Measurements from ENCODE around the gene C17orf50. TPM values are rescaled to one million over a fixed set of nuclear protein-coding genes. Genes with fewer than 3 reads are reported as not detected.

The C17orf50 gene
- total and polyA plus RNA-seq, 2 of the 13 experiments (the other 11 are each of a cell fraction or from before 2014, with no cell fraction given) = not detected

DNA sequence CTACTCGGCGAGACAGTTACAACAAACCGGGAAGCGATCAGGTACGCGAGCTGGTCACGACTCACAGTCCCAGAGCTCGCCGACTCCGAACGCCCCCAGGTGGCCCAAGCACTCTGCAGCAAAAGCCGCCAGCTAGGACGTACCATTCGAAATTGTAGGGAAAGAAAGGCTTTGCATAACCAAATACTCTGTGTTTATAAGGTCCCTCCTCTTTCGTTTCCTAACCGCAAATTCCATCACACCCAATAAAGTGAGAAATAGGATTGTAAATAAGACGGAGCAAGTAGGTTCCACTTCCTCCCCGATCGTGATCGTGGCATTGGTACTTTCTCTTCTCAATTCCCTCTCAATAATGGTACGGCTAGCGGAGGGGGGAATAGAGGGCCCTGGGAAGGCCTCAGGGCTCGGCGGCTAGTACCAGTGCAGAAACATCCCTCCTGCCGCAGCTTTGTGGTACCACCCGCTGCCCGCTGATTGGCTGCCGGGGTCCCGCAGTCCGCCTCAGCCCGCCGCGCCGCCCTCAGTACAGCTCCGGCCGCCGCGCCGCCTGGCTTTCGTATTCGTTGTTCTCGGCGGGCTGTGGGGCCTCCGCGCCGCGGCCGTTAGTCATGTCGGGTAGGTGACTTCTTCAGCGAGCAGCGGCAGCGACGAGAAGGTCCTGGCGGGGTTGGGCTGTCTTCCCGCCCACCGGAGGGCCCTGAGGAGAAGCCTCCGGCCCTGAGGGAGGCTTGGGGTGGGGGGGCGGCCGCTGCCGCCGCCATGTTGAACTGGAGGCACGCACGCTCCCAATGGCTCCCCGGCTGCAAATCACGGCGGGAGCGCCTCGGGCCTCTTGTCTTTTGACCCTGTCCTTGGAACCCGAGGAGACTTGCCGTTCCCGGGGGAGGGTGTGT is 48.5 kb downstream of the C17orf50 start, which contains the start of gene TAF15 (continued):
- 0 out of 2 replicates have a peak, but pooled peaks have one; percentile 40 for TF ChIP-seq ZNF33A (CRISPR knock-in tag; IDR thresholded peaks at IDR 0.05; ENCODE audit: borderline replicate concordance)
- peak; percentile 96 for TF ChIP-seq ZNF547 (CRISPR knock-in tag; IDR thresholded peaks at IDR 0.05)
- peak; percentile 29; the same call in 1 of the 2 replicates for TF ChIP-seq ZNF574 (CRISPR knock-in tag; IDR thresholded peaks at IDR 0.05)
- TF ChIP-seq THAP8 (CRISPR knock-in tag; IDR thresholded peaks at IDR 0.05; ENCODE audit: borderline replicate concordance) = peak; percentile 81; the same call in 1 of the 2 replicates
- peak; percentile 99 for TF ChIP-seq ZFX (CRISPR knock-in tag; IDR thresholded peaks at IDR 0.05; ENCODE audit: low read depth)
- peak; percentile 62; the same call in 1 of the 2 replicates for TF ChIP-seq ZNF235 (CRISPR knock-in tag; IDR thresholded peaks at IDR 0.05; ENCODE audit: borderline replicate concordance)
- TF ChIP-seq, protein P1, sequence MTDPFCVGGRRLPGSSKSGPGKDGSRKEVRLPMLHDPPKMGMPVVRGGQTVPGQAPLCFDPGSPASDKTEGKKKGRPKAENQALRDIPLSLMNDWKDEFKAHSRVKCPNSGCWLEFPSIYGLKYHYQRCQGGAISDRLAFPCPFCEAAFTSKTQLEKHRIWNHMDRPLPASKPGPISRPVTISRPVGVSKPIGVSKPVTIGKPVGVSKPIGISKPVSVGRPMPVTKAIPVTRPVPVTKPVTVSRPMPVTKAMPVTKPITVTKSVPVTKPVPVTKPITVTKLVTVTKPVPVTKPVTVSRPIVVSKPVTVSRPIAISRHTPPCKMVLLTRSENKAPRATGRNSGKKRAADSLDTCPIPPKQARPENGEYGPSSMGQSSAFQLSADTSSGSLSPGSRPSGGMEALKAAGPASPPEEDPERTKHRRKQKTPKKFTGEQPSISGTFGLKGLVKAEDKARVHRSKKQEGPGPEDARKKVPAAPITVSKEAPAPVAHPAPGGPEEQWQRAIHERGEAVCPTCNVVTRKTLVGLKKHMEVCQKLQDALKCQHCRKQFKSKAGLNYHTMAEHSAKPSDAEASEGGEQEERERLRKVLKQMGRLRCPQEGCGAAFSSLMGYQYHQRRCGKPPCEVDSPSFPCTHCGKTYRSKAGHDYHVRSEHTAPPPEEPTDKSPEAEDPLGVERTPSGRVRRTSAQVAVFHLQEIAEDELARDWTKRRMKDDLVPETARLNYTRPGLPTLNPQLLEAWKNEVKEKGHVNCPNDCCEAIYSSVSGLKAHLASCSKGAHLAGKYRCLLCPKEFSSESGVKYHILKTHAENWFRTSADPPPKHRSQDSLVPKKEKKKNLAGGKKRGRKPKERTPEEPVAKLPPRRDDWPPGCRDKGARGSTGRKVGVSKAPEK (CRISPR knock-in tag; IDR thresholded peaks at IDR 0.05; ENCODE audit: borderline replicate concordance) = no peak
- no peak for TF ChIP-seq ZNF275 (CRISPR knock-in tag; IDR thresholded peaks at IDR 0.05; ENCODE audit: borderline replicate concordance)
- TF ChIP-seq ZKSCAN8 (CRISPR knock-in tag; IDR thresholded peaks at IDR 0.05; ENCODE audit: borderline replicate concordance) = no peak
- TF ChIP-seq JUN (CRISPR knock-in tag; IDR thresholded peaks at IDR 0.05) = no peak
- peak; percentile 74; the same call in 1 of the 2 replicates for TF ChIP-seq ZNF224 (CRISPR knock-in tag; IDR thresholded peaks at IDR 0.05)
- peak; percentile 65 for TF ChIP-seq ZNF770 (CRISPR knock-in tag; IDR thresholded peaks at IDR 0.05)
- TF ChIP-seq, protein P2, sequence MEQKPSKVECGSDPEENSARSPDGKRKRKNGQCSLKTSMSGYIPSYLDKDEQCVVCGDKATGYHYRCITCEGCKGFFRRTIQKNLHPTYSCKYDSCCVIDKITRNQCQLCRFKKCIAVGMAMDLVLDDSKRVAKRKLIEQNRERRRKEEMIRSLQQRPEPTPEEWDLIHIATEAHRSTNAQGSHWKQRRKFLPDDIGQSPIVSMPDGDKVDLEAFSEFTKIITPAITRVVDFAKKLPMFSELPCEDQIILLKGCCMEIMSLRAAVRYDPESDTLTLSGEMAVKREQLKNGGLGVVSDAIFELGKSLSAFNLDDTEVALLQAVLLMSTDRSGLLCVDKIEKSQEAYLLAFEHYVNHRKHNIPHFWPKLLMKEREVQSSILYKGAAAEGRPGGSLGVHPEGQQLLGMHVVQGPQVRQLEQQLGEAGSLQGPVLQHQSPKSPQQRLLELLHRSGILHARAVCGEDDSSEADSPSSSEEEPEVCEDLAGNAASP (CRISPR knock-in tag; IDR thresholded peaks at IDR 0.05; ENCODE audit: borderline replicate concordance) = peak; percentile 26; the same call in 1 of the 2 replicates
- peak; percentile 17; the same call in 1 of the 2 replicates for TF ChIP-seq ZNF205 (CRISPR knock-in tag; IDR thresholded peaks at IDR 0.05)
- TF ChIP-seq HDAC6 (IDR thresholded peaks at IDR 0.05; ENCODE audit: low read depth, low read length) = no peak
